LNCaP clone FGC (cell line): ENCODE measurements around the gene TFPI.

Experiments used
- DNase-seq: peaks from one replicate; pipeline ENCODE4 v3.0.0-alpha.2; 2011; ENCODE audit warnings: low read depth
- H3K4me3 ChIP-seq: 2 replicates; pipeline ENCODE4 v1.5.1; 2011; ENCODE audit warnings: mild to moderate bottlenecking, low read depth, low read length, control low read depth
- TF ChIP-seq, protein P1 (sequence below): IDR thresholded peaks from 2 replicates; pipeline ENCODE4 v1.5.1; 2012; ENCODE audit warnings: mild to moderate bottlenecking; ENCODE audit not compliant: control insufficient read depth, insufficient read depth; ENCODE audit errors: extremely low read depth

TFPI gene

DNA sequence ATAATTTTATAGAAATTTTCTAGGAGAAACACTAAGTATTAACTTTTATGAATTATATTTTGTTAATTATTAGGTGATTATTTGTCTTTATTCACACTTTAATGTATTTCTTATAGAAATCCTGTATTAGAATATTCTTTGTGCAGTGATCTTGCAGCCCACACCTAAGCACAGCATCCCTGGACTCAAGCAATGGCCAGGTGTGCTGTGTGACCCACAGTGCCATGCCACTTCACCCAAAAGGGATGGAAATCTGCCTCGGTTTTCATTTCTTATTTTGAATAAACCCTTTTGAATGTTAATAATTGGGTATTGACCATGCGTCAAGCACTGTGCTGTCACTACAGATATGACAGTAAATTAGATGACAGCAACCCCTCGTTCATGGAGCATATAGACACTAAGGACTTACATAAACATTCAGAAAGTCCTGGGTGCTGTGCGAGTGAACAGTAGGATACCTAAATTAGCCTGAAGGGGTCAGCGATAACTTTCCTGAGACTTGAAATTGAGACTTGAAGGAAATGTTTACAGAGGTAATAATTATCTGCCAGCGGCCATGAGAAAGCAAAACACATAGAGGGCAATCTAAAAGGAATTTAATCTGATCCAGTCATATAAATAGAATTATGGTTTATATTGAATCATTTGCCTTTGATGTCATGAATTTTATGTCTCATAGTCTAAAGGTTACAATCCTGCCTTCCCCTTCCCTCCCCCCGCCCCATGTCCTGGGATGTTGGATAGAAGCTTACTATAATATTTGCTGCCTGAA, 53.5 kb downstream of the TFPI start:
- TF ChIP-seq, protein P1, sequence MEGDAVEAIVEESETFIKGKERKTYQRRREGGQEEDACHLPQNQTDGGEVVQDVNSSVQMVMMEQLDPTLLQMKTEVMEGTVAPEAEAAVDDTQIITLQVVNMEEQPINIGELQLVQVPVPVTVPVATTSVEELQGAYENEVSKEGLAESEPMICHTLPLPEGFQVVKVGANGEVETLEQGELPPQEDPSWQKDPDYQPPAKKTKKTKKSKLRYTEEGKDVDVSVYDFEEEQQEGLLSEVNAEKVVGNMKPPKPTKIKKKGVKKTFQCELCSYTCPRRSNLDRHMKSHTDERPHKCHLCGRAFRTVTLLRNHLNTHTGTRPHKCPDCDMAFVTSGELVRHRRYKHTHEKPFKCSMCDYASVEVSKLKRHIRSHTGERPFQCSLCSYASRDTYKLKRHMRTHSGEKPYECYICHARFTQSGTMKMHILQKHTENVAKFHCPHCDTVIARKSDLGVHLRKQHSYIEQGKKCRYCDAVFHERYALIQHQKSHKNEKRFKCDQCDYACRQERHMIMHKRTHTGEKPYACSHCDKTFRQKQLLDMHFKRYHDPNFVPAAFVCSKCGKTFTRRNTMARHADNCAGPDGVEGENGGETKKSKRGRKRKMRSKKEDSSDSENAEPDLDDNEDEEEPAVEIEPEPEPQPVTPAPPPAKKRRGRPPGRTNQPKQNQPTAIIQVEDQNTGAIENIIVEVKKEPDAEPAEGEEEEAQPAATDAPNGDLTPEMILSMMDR = peak; percentile 36
- H3K4me3 ChIP-seq = no peak overlapping the region
- peak; percentile 63 for DNase-seq

DNA sequence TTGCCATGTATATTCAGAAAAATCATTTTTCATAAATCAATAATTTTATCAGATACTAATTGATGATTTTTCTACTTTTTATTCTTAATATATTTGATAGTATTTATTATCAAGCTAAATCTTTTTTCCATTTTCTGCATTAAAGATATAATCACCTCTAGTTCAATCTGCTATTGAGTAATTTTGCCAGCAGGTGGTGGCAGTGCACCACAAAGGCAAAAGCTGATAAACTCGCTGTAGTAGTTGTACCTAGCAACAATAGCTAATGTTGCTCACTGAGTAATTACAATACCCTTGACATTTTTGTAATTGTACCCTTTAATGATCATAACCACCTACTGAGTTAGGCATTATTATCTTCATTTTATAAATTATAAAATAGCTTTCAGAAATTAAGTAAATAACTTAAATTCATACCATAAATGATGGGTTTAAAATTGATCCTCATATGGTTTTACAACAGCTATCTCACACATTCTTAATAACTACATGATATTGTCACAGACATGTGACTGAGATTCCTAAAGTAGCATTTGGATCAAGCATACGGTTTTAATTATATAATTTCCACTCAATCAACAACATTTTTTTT, 54.2 kb downstream of the TFPI start:
- no peak for DNase-seq

DNA sequence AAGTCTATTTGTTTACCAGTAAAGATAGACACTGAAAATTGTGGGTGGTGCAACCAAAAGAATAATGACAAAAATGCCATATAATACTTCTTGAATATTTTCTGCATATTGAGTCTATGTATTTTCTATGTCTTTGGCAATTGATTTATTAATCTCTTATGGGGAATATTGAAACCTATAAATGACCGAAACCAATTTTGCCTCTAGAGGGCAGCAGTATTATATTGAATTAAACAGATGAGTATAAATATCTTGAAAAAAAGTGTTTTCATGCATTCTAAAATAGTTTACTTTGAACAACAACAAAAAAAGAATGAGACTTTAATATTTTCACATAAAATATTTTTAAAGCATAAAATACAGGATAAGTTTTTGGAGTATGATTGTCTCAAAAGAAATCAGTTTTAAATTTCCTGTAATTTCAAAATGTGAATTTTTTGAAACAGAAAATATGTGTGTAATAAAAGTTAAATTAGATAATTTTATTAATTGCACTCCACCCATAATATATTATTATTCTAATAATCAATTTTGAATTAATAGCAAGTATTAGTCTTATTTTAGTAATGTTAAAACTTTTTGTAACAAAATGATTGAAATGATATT, 56.3 kb downstream of the TFPI start:
- TF ChIP-seq, protein P1 = peak; percentile 42
- no peak overlapping the region for H3K4me3 ChIP-seq
- no peak for DNase-seq

More for the DNA sequence above, 54.2 kb downstream of the TFPI start:
- no peak overlapping the region for H3K4me3 ChIP-seq
- TF ChIP-seq, protein P1 = peak; percentile 74

DNA sequence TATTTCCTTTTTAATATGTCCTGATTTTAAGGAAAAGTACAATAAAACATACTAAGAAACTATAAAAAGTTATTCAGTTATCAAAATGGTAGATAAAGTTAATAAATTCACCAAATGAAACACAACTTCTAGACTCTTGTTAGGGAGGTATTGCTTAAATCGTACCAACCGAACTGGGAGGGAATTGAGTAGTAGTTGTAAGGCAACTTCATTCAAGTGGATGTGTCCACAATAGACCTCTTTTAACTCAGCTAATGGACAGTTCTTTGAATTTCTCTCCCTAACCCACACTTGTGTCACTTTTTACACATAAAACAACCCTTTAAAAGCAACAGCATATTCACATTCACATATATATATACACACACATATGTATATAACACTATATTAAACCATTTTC, 57.1 kb downstream of the TFPI start:
- no peak overlapping the region for H3K4me3 ChIP-seq
- TF ChIP-seq, protein P1 = no peak

DNA sequence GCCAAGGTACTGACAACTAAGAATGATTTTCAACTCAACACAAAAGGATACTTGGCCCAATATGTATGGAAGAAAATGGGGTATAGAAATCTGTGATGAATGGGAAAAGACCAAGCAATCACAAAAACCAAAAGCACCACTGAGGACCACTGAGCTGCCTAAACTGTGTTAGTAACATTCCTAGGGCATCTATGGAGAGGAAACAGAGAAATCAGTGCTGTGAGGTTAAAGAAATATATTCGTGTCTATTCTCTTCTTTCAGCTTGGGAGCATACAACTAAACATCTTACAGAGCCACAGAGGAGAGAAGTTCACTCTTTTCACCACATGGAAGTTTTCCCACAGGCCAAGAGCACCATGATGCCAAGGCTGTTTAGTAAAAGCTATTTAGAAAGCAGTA, 58.9 kb downstream of the TFPI start:
- no peak overlapping the region for H3K4me3 ChIP-seq
- DNase-seq = no peak
- TF ChIP-seq, protein P1 = no peak

More for the DNA sequence above, 57.1 kb downstream of the TFPI start:
- DNase-seq = no peak

DNA sequence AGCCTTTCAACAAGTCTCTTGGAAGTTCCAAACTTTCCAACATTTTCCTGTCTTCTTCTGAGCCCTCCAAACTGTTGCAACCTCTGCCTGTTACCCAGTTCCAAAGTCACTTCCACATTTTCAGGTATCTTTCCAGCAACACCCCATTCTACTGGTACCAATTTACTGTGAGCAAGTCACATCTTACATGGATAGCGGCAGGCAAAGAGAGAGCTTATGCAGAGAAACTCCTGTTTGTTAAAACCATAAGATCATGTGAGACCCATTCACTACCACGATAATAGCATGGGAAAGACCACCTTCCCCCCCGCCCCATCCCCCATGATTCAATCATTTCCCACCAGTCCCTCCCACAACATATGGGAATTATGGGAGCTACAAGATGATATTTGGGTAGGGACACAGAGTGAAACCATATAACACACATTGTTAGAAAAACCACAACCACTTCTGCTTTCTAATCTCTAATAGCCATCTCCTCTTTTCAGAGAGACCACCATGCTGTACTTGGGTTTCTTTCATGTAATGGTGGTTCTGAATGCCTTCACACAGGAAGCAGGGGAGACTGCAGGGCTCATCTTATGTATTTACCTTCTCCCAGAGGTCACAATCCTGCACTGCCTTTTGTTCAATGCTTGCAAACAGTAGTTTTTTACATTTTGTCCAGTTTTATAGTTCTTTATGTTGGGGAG, 60.2 kb downstream of the TFPI start:
- no peak for DNase-seq
- TF ChIP-seq, protein P1 = no peak
- no peak overlapping the region for H3K4me3 ChIP-seq
